H9 (cell line): ENCODE data around the gene FOXL1. TPM values are rescaled to one million over a fixed set of nuclear protein-coding genes. Genes with fewer than 3 reads are reported as not detected.

Experiments
- DNase-seq: peaks from one replicate; pipeline ENCODE4 v3.0.0-alpha.2; 2017
- H2AFZ ChIP-seq: one replicate; pipeline ENCODE4 v1.6.1; 2013; ENCODE audit warnings: mild to moderate bottlenecking, low read length, control low read depth, moderate library complexity
- H2AK5ac ChIP-seq: 2 replicates; pipeline ENCODE4 v1.6.1; 2013; ENCODE audit warnings: low read length, control low read depth, mixed read lengths; ENCODE audit not compliant: insufficient read length
- H2BK120ac ChIP-seq: one replicate; pipeline ENCODE4 v1.6.1; 2013; ENCODE audit warnings: low read depth, mild to moderate bottlenecking, low read length, control low read depth, inconsistent platforms; ENCODE audit not compliant: poor library complexity, severe bottlenecking
- H2BK12ac ChIP-seq: 2 replicates; pipeline ENCODE4 v1.6.1; 2013; ENCODE audit warnings: low read length, control low read depth, mixed read lengths, low read depth; ENCODE audit not compliant: insufficient read length
- H2BK15ac ChIP-seq: 2 replicates; pipeline ENCODE4 v1.6.1; 2013; ENCODE audit warnings: low read depth, low read length, control low read depth
- H2BK20ac ChIP-seq: one replicate; pipeline ENCODE4 v1.6.1; 2013; ENCODE audit warnings: low read depth, mild to moderate bottlenecking, low read length, control low read depth, inconsistent platforms; ENCODE audit not compliant: poor library complexity, severe bottlenecking
- H2BK5ac ChIP-seq: 2 replicates; pipeline ENCODE4 v1.6.1; 2013; ENCODE audit warnings: low read length, control low read depth, mixed read lengths; ENCODE audit not compliant: insufficient read length
- H3K14ac ChIP-seq: 2 replicates; pipeline ENCODE4 v1.6.1; 2013; ENCODE audit warnings: low read length, control low read depth; ENCODE audit not compliant: insufficient read depth
- H3K18ac ChIP-seq: 2 replicates; pipeline ENCODE4 v1.6.1; 2013; ENCODE audit warnings: low read depth, mild to moderate bottlenecking, mixed read lengths, low read length, control low read depth; ENCODE audit not compliant: insufficient read length
- H3K23ac ChIP-seq: 2 replicates; pipeline ENCODE4 v1.6.1; 2013; ENCODE audit warnings: low read length, control low read depth, mixed read lengths, low read depth; ENCODE audit not compliant: insufficient read length
- H3K23me2 ChIP-seq: 2 replicates; pipeline ENCODE4 v1.6.1; 2013; ENCODE audit warnings: low read depth, mild to moderate bottlenecking, mixed read lengths, low read length, control low read depth; ENCODE audit not compliant: insufficient read length, poor library complexity, severe bottlenecking
- H3K27ac ChIP-seq: 2 replicates; pipeline ENCODE4 v1.5.1; 2013; ENCODE audit warnings: low read length, control low read depth, mixed read lengths, low read depth; ENCODE audit not compliant: insufficient read length
- H3K27me3 ChIP-seq: 2 replicates; pipeline ENCODE4 v1.6.1; 2013; ENCODE audit warnings: low read length, control low read depth, inconsistent platforms; ENCODE audit not compliant: insufficient read depth
- H3K4ac ChIP-seq: 2 replicates; pipeline ENCODE4 v1.6.1; 2013; ENCODE audit warnings: low read depth, mild to moderate bottlenecking, control low read depth, inconsistent platforms, low read length, moderate library complexity
- H3K4me1 ChIP-seq: 2 replicates; pipeline ENCODE4 v1.6.1; 2013; ENCODE audit warnings: low read length, control low read depth, inconsistent platforms; ENCODE audit not compliant: insufficient read depth
- H3K4me2 ChIP-seq: 2 replicates; pipeline ENCODE4 v1.6.1; 2013; ENCODE audit warnings: low read length, control low read depth, mixed read lengths; ENCODE audit not compliant: insufficient read length, insufficient read depth
- H3K56ac ChIP-seq: 2 replicates; pipeline ENCODE4 v1.6.1; 2013; ENCODE audit warnings: low read depth, mild to moderate bottlenecking, mixed read lengths, low read length, control low read depth; ENCODE audit not compliant: insufficient read length
- H3K79me1 ChIP-seq: 2 replicates; pipeline ENCODE4 v1.6.1; 2013; ENCODE audit warnings: low read depth, mild to moderate bottlenecking, moderate library complexity, low read length, control low read depth, inconsistent platforms; ENCODE audit not compliant: insufficient read depth, poor library complexity, severe bottlenecking
- H3K79me2 ChIP-seq: 2 replicates; pipeline ENCODE4 v1.6.1; 2013; ENCODE audit warnings: low read length, control low read depth, inconsistent platforms; ENCODE audit not compliant: insufficient read depth
- H3K9ac ChIP-seq: 2 replicates; pipeline ENCODE4 v1.6.1; 2013; ENCODE audit warnings: low read length, control low read depth, mixed read lengths; ENCODE audit not compliant: insufficient read length; ENCODE audit errors: extremely low read depth
- H3K9me3 ChIP-seq: one replicate; pipeline ENCODE4 v1.6.1; 2013; ENCODE audit warnings: low read depth, low read length, inconsistent platforms; ENCODE audit not compliant: control insufficient read depth
- H3T11ph ChIP-seq: one replicate; pipeline ENCODE4 v1.6.1; 2013; ENCODE audit warnings: mild to moderate bottlenecking, low read length, control low read depth, inconsistent platforms
- H4K20me1 ChIP-seq: one replicate; pipeline ENCODE4 v1.6.1; 2013; ENCODE audit not compliant: control insufficient read depth, insufficient read length, insufficient read depth
- H4K5ac ChIP-seq: 2 replicates; pipeline ENCODE4 v1.6.1; 2013; ENCODE audit warnings: low read depth, mild to moderate bottlenecking, mixed read lengths, low read length, control low read depth; ENCODE audit not compliant: insufficient read length
- H4K8ac ChIP-seq: replicated peaks from 2 replicates; pipeline ENCODE4 v1.6.1; 2013; ENCODE audit warnings: low read length, control low read depth, mixed read lengths, low read depth; ENCODE audit not compliant: insufficient read length
- H4K91ac ChIP-seq: 2 replicates; pipeline ENCODE4 v1.6.1; 2013; ENCODE audit warnings: low read depth, mild to moderate bottlenecking, moderate library complexity, mixed read lengths, low read length, control low read depth; ENCODE audit not compliant: insufficient read length
- H3K27ac Mint-ChIP-seq, 3 experiments: 2 replicates in 2 of 3; 3 replicates in 1 of 3; pipeline ENCODE4 v1.8.0; 2020 to 2021; ENCODE audit warnings: mixed read lengths in 3 of 3, mild to moderate bottlenecking in 1 of 3, moderate library complexity in 1 of 3
- H3K27me3 Mint-ChIP-seq: 2 replicates; pipeline ENCODE4 v1.8.0; 2021; ENCODE audit warnings: low read depth, mild to moderate bottlenecking, moderate library complexity, mixed read lengths
- H3K36me3 Mint-ChIP-seq, 3 experiments: 2 replicates in 2 of 3; 3 replicates in 1 of 3; pipeline ENCODE4 v1.8.0; 2020 to 2021; ENCODE audit warnings: low read depth in 3 of 3, mixed read lengths in 3 of 3; ENCODE audit not compliant: insufficient read depth in 1 of 3
- H3K4me1 Mint-ChIP-seq, 2 experiments: 2 replicates each; pipeline ENCODE4 v1.8.0; 2020; ENCODE audit warnings: mixed read lengths in 2 of 2
- H3K4me3 Mint-ChIP-seq, 2 experiments: 2 replicates in 1 of 2; 3 replicates in 1 of 2; pipeline ENCODE4 v1.8.0; 2020 to 2021; ENCODE audit warnings: mild to moderate bottlenecking in 2 of 2, mixed read lengths in 2 of 2, moderate library complexity in 1 of 2
- H3K9me3 Mint-ChIP-seq, 2 experiments: 2 replicates in 1 of 2; 3 replicates in 1 of 2; pipeline ENCODE4 v1.8.0; 2020; ENCODE audit warnings: mild to moderate bottlenecking in 2 of 2, mixed read lengths in 2 of 2, moderate library complexity in 1 of 2
- CTCF ChIP-seq: fragments of 200-600 bp; sonication (generic); conservative IDR thresholded peaks from 3 replicates; pipeline ENCODE4 v1.8.0; 2021; ENCODE audit warnings: antibody characterized with exemption, mild to moderate bottlenecking
- WGBS: extraction: QIAGEN DNeasy Blood & Tissue Kit; methylation state at CpG from one replicate; pipeline ENCODE4 v1.1.7; 2013; ENCODE audit warnings: missing lambda C conversion rate, low lambda C conversion rate, mixed read lengths; ENCODE audit not compliant: insufficient read length; ENCODE audit errors: extremely low coverage; 5-methylcytosine and 5-hydroxymethylcytosine counted together
- total RNA-seq: library from RNA; stranded (reverse); gene quantifications from 2 replicates; pipeline ENCODE4 v1.2.1, GENCODE V29; 2021

The FOXL1 gene
- total RNA-seq, 1 experiment from 2014 or later: 0.09 TPM

DNA sequence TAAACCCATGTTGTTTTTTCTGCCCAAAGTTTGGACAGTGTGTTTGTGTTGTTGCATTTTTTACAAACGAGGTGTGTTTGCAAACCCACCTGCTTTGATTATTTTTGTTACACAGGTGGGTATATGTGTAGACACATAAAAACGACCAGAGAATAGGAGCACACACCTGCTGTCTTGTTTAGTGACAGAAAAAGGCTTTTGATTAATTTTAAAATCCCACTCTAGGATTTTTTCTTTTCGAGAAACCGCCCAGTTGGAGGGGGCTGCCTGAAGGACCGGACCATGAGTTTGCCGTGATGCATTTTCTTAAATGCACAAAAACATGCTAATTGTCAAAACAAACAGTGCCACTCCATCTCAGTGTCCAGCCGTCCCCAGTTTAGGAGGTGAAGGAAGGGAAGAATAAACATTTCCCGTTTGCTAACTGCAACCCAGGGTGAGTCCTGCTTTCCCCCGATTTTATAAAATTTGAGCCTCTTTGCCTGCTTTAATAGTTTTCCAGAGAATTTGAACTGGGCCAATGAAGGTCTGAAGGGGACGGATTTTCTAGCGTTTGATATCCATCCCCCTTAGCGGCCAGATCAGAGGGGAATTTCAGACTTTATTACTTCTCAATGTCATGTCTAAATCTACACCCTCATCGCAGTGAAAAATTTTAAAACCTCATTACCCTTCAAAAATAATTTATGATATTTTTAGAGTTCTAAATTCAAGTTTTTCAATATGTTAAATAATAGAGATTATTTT, 8.5 kb upstream of the FOXL1 start:
- H2BK12ac ChIP-seq: no peak overlapping the region
- no peaks in the 10 kb centered on the region for H4K20me1 ChIP-seq
- Mint-ChIP-seq H3K9me3 (peaks cover 2 to 3% of the 10 kb centered on the region in 2 experiments; a peak in 3 of 5 replicates), H3K36me3 (no peaks in the 10 kb centered on the region; a peak in 2 of 7 replicates), H3K4me1 (peaks cover 31 to 39% of the 10 kb centered on the region in 2 experiments), H3K4me3 (no peak overlapping the region), H3K27ac (no peak overlapping the region), H3K27me3 (peaks cover 93% of the 10 kb centered on the region)
- H3K4me1 ChIP-seq: peaks cover 11% of the 10 kb centered on the region; the same call in 1 of the 2 replicates
- H3K56ac ChIP-seq: no peak overlapping the region
- H2BK20ac ChIP-seq: no peak overlapping the region
- no peak overlapping the region for H2AK5ac ChIP-seq
- H3K27ac ChIP-seq: no peak overlapping the region
- no peak overlapping the region for H3K18ac ChIP-seq
- H3T11ph ChIP-seq: no peak overlapping the region
- no peak overlapping the region for H2BK5ac ChIP-seq
- H3K79me1 ChIP-seq: no peaks in the 10 kb centered on the region
- H4K91ac ChIP-seq: no peak overlapping the region
- H2AFZ ChIP-seq: no peak overlapping the region
- no peak overlapping the region for H3K4ac ChIP-seq
- H3K79me2 ChIP-seq: no peaks in the 10 kb centered on the region
- no peak overlapping the region for H3K23ac ChIP-seq
- H2BK120ac ChIP-seq: no peak overlapping the region
- TF ChIP-seq CTCF: no peak
- H3K4me2 ChIP-seq: no peak overlapping the region
- no peak overlapping the region for H4K8ac ChIP-seq
- H3K9ac ChIP-seq: no peak overlapping the region
- DNase-seq: no peak
- no peak overlapping the region for H3K14ac ChIP-seq
- no peak overlapping the region for H2BK15ac ChIP-seq
- peaks cover 9% of the 10 kb centered on the region for H3K23me2 ChIP-seq
- no CpG with 5 or more reads among the region's 13 CpGs for WGBS
- no peaks in the 10 kb centered on the region for H3K9me3 ChIP-seq
- H4K5ac ChIP-seq: no peak overlapping the region
- H3K27me3 ChIP-seq: peaks cover 89% of the 10 kb centered on the region
